Activated B cell treated with CpG ODN at 0.5 μM for 24 hours (primary cell): ENCODE results near the gene TNFAIP2. TPM values are rescaled to one million over a fixed set of nuclear protein-coding genes. Genes with fewer than 3 reads are reported as not detected.
"Not testable (repeated sequence)": the region's sequence is repeated elsewhere in the genome, so short reads cannot be mapped to it uniquely, and the experiment has no call there.

Source experiments
- ATAC-seq: fragments of 200-7000 bp; cut with Tn5 transposase; one replicate; pipeline ENCODE4 v1.10.0; 2021; ENCODE audit warnings: low read depth, mild to moderate bottlenecking, moderate library complexity
- CTCF ChIA-PET: fragments of 350-600 bp; sonication (Branson Sonifier 250); formaldehyde crosslinking; loops from one replicate; lab custom pipeline; 2021; ENCODE audit warnings: antibody characterized with exemption; lab: Charles Lee
- POLR2A ChIA-PET: fragments of 350-600 bp; sonication (Branson Sonifier 250); formaldehyde crosslinking; loops from one replicate; lab custom pipeline; 2021; ENCODE audit warnings: antibody characterized with exemption; lab: Charles Lee
- DNase-seq: peaks from one replicate; pipeline ENCODE4 v3.0.0; 2022
- H3K27ac Mint-ChIP-seq: one replicate; pipeline ENCODE4 v1.8.0; 2020; ENCODE audit warnings: mixed read lengths
- H3K27me3 Mint-ChIP-seq: one replicate; pipeline ENCODE4 v1.8.0; 2021; ENCODE audit warnings: mixed read lengths
- H3K36me3 Mint-ChIP-seq: one replicate; pipeline ENCODE4 v1.8.0; 2021; ENCODE audit warnings: low read depth, mixed read lengths
- H3K4me1 Mint-ChIP-seq: one replicate; pipeline ENCODE4 v1.8.0; 2021; ENCODE audit warnings: mixed read lengths
- H3K4me3 Mint-ChIP-seq: one replicate; pipeline ENCODE4 v1.8.0; 2020; ENCODE audit warnings: mild to moderate bottlenecking, mixed read lengths
- H3K9me3 Mint-ChIP-seq: one replicate; pipeline ENCODE4 v1.8.0; 2020; ENCODE audit warnings: mixed read lengths
- intact Hi-C: fragments of 100-400 bp; cut with micrococcal nuclease; formaldehyde crosslinking; loops from one replicate; pipeline ENCODE4 v1.15.1; 2024
- total RNA-seq: library from RNA; stranded (reverse); gene quantifications from 2 replicates; pipeline ENCODE4 v1.2.3, GENCODE V29; 2022
- TF ChIP-seq, protein P1 (sequence below): fragments of 200-600 bp; IDR thresholded peaks from one replicate; pipeline ENCODE4 v1.8.0; 2022; ENCODE audit warnings: antibody characterized with exemption, mild to moderate bottlenecking

TNFAIP2 gene
- total RNA-seq, 1 donor from 2014 or later, result 4.1 TPM

DNA sequence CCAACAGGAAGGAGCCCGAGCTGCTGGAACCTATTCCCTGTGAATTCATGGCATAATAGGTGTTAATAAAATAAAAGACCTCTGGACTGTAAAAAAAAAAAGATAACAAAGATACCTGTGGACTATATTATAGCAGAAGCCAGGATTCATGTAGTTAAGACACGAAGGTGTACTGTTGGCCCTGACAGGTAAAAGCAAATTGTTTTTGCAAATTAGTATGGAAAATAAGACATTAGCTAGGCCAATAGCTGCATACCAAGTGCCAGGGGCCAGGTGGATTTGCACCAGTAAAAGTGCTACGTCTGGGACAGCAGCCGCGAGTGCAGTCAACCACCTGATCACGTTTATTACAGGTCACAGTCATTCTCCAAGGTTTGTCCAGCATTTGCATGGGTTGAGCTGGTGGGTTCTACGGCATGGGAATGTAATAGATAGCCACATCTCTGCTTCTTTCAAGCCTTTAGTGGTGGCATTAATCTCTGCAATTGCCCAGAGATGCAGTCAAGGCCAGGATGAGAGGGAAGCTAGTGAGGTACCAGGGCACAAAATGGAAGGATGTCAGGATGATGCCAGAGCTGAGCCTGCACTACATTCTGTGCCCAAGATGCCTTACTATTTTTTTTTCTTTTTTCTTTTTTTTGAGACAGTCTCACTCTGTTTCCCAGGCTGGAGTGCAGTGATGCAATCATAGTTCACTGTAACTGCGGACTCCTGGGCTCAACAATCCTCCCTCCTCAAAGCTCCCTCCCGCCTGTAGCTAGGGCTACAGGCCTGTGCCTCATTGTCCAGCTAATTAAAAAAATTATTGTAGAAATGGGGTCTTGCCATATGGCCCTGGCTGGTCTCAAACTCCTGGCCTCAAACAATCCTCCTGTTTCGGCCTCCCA lies 26.3 kb downstream of the TNFAIP2 start:
- TF ChIP-seq, protein P1, sequence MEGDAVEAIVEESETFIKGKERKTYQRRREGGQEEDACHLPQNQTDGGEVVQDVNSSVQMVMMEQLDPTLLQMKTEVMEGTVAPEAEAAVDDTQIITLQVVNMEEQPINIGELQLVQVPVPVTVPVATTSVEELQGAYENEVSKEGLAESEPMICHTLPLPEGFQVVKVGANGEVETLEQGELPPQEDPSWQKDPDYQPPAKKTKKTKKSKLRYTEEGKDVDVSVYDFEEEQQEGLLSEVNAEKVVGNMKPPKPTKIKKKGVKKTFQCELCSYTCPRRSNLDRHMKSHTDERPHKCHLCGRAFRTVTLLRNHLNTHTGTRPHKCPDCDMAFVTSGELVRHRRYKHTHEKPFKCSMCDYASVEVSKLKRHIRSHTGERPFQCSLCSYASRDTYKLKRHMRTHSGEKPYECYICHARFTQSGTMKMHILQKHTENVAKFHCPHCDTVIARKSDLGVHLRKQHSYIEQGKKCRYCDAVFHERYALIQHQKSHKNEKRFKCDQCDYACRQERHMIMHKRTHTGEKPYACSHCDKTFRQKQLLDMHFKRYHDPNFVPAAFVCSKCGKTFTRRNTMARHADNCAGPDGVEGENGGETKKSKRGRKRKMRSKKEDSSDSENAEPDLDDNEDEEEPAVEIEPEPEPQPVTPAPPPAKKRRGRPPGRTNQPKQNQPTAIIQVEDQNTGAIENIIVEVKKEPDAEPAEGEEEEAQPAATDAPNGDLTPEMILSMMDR, result no peak
- no peaks in the 10 kb centered on the region for H3K9me3 Mint-ChIP-seq
- no peak for DNase-seq
- no peak overlapping the region for H3K4me3 Mint-ChIP-seq
- intact Hi-C loops, result no loop called here
- H3K36me3 Mint-ChIP-seq, result no peaks in the 10 kb centered on the region
- H3K4me1 Mint-ChIP-seq, result no peaks in the 10 kb centered on the region
- POLR2A ChIA-PET, result interaction anchor here (0.6 to 0.7 kb wide), 2 partner anchors 9 to 1061 kb away, joined by 3 read pairs; no protein-coding TSS in a partner anchor
- peaks cover 21% of the 10 kb centered on the region for H3K27me3 Mint-ChIP-seq
- H3K27ac Mint-ChIP-seq, result no peak overlapping the region
- CTCF ChIA-PET, result interaction anchor here (0.5 to 1.2 kb wide), 2 partner anchors 45 to 429 kb away, joined by 3 to 5 read pairs; no protein-coding TSS in a partner anchor
- no peak for ATAC-seq

DNA sequence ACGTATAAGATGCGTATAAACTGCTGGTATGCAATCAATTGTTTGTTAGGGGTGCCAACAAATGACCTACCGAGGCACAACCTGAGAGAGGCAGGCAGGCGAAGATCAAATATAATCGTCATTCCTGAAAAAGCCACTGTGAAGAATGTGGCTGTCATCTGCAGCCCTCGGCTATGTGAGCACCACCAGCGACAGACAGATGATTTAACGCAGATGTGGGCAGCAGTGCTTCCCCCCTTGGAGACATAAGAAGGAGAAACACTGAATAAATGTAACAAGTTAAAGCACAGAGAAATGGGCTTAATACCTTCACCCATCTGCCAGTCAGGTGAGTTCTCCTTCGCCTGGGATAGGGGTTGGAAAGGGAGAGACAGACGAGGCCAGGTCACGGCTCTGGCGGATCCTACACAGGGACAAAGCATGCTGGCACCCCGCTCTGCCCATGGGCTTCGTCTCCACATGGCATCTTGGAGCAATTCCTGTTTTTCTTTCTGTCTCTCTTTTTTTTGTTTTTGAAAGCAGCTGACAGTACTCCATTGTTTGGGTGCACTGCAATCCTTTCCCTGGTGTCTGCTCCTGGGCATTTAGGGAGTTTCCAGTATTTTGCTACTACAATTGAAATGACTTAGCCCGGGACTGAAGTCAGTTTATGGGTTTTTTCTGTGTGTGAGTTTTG lies 28.1 kb downstream of the TNFAIP2 start:
- ChIA-PET CTCF (no interaction called here), POLR2A (no interaction called here)
- Mint-ChIP-seq H3K9me3 (no peaks in the 10 kb centered on the region), H3K36me3 (no peaks in the 10 kb centered on the region), H3K4me3 (no peak overlapping the region), H3K27me3 (peaks cover 15% of the 10 kb centered on the region), H3K4me1 (no peaks in the 10 kb centered on the region), H3K27ac (no peak overlapping the region)
- no peak for DNase-seq
- intact Hi-C loops, result no loop called here
- ATAC-seq, result no peak
- TF ChIP-seq, protein P1, result no peak

DNA sequence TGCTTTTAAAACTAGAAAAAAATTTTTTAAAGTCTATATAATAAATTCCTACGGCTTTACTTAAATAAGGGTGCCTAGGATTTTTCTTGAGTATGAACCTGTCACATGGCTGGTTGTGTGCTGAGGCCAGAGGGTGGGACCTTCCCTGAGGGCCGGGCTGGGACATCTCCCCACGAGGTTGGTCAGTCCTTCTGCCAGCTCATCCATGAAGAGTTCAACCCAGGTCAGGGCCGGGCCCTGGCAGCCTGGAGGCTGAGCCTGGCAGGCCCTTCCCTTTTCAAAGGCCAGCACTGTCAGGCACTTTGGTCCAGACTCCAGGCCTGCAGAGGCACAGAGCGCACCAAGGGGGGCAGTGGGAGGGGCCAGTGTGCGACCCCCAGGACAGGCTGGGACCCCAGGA lies 31.7 kb downstream of the TNFAIP2 start:
- ChIA-PET POLR2A (no interaction called here), CTCF (no interaction called here)
- Mint-ChIP-seq H3K4me1 (no peaks in the 10 kb centered on the region), H3K27me3 (peaks cover 15% of the 10 kb centered on the region), H3K9me3 (no peaks in the 10 kb centered on the region), H3K27ac (no peak overlapping the region), H3K4me3 (no peak overlapping the region), H3K36me3 (no peaks in the 10 kb centered on the region)
- ATAC-seq, result no peak
- DNase-seq, result no peak
- TF ChIP-seq, protein P1, result no peak
- intact Hi-C loops, result no loop called here

DNA sequence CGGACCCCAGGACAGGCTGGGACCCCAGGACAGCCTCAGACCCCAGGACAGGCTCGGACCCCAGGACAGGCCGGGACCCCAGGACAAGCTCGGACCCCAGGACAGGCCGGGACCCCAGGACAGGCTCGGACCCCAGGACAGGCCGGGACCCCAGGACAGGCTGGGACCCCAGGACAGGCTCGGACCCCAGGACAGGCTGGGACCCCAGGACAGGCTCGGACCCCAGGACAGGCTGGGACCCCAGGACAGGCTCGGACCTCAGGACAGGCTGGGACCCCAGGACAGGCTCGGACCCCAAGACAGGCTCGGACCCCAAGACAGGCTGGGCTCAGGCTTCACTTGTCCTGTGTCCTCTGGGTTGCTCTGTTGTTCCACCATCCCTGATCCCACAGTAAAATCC lies 32.2 kb downstream of the TNFAIP2 start:
- H3K27ac Mint-ChIP-seq, POLR2A ChIA-PET, intact Hi-C loops, CTCF ChIA-PET, ATAC-seq, DNase-seq, H3K4me1 Mint-ChIP-seq, H3K4me3 Mint-ChIP-seq, H3K36me3 Mint-ChIP-seq, H3K9me3 Mint-ChIP-seq: not testable (repeated sequence)
- H3K27me3 Mint-ChIP-seq, result peaks cover 15% of the 10 kb centered on the region

DNA sequence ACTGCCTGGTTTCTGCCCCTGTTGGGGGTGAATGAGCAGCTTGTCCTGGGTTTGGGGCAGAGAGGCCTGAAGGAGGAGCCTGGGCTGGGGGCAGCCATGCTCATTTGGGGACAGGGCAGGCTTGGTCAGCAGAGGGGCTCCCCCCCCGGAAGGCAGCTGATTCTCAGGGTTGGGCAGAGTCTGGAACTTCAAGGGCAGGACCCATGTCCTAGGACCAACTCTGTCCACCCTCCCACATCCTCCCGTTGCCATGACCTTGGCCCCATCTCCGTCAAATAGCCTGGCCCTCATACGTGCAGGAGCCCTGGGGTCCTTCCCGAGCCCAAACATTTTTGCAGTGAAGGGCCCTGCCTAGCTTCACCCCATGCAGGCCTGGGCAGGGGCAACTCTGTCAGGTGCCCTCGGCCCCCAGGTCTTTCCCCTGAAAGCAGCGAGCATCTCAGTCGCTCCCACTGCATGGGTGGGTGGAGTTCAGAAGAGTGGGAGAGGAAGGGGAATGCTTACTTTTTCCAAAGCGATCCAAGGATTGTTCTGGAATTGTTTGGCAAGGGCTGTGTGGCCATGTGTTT lies 32.6 kb downstream of the TNFAIP2 start:
- Mint-ChIP-seq H3K36me3 (no peaks in the 10 kb centered on the region), H3K4me3 (no peak overlapping the region), H3K27me3 (peaks cover 13% of the 10 kb centered on the region), H3K27ac (no peak overlapping the region), H3K4me1 (no peaks in the 10 kb centered on the region), H3K9me3 (no peaks in the 10 kb centered on the region)
- DNase-seq (no peak), ATAC-seq (no peak)
- POLR2A ChIA-PET, result no interaction called here
- intact Hi-C loops, result no loop called here
- TF ChIP-seq, protein P1, result no peak
- CTCF ChIA-PET, result no interaction called here
